Activated CD8-positive, alpha-beta memory T cell treated with anti-CD3 and anti-CD28 coated beads for 24 hours (primary cell): ENCODE results near the gene SERINC2.
"Not testable (repeated sequence)": the region's sequence is repeated elsewhere in the genome, so short reads cannot be mapped to it uniquely, and the experiment has no call there.

Source experiments
- DNase-seq: peaks from one replicate; pipeline ENCODE4 v3.0.0-alpha.2; 2020

SERINC2 gene

GRCh38 chr1:31416101-31416736 is 3.2 kb downstream of the SERINC2 start:
- no peak for DNase-seq

- no peak for DNase-seq
Measured at GRCh38 chr1:31417148-31417547, 4.1 kb downstream of the SERINC2 start.

DNA sequence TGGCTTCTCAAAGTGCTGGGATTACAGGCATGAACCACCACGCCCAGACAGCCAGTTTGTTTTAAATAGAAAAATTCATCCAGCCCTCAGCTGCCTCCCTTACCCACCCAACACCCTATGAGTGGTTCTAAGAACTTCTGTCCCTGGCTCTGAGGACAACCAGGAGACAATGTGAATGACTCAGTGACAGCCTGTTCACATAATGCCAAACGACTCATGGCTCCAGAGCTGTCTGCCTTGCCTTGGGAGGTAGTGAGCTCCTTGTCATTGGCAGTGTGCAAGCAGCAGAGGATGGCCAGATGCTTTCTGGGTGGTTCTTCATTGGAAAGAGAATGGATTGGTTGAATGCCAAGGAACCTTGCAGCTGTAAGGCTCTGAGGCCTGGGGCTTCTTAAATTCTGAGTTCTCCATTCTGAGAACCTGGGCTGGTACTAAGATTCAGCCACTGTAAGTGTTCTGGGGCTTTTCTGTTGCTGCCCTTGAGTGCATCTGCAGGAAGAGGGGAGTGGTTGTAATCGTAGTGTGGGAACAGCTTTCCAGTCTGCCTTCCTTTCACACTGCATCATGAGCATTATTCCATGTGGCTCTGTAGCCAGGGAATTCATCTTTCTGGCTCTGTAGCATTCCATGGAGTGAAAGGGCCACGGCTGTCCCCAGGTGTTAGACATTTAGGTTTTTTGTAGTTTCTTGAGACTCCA is 5.8 kb downstream of the SERINC2 start:
- DNase-seq: no peak

DNA sequence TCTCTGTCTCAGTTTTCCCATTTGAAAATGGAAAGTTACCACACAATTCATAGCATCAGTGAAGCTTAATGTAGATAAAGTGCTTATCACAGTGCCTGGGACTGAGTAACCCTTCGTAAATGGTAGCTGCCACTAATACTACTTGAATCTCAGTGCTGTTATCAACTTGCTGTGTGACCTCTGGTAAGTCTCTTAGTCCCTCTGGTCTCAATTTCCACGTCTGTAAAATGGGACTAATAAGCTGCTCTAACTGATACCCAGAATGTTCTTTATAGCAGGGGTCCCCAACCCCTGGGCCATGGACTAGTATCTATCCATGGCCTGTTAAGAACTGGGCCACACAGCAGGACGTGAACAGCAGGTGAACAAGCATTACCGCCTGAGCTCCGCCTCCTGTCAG is 7.7 kb downstream of the SERINC2 start:
- no peak for DNase-seq

DNA sequence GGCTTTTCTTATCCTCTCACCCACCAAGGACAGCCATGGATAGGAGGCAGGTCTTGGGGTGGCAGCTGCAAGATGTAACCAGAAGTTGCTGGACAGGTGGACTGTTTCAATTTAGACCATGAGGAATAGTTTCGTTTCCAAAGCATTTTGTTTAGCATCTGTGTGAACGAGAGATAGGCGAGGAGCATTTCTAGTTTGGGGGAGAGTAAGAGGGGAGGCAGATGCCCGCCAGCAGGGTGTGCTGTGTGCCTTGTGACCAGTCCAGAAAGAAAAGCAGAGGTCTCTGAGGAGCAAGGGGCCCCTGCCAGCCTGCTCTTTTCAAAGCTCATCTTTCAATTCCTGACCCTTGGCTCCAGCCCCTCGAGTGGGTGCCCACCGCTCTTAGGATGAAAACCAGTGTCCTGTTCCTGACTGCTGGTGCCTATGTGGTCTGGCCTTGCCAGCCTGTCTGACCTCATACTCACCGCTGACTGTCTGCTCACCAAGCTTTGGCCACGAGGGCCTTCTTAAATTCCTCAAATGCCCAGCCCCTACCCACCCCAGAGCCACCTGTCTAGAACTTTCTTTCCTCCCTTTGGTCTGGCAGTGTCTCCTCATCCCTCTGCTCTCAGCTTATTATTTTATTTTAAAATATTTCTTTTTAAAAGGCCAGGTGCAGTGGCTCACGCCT is 8.5 kb downstream of the SERINC2 start:
- DNase-seq: no peak

- DNase-seq: peak; percentile 88
Measured at GRCh38 chr1:31422505-31423319, 9.7 kb downstream of the SERINC2 start.

- DNase-seq: no peak
Measured at GRCh38 chr1:31423418-31423947, 10.5 kb downstream of the SERINC2 start.

DNA sequence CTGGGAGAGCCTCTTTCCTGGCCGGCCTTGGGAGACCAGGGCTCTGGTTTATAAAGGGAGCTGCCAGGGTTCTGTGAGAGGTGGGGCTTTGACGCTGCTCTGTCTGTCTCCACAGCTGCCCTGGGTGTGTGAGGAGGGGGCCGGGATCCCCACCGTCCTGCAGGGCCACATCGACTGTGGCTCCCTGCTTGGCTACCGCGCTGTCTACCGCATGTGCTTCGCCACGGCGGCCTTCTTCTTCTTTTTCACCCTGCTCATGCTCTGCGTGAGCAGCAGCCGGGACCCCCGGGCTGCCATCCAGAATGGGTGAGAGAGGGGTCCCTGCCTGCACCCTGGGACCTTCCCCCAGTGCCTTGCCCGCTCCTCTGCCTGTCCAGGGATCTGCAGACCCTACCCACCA is 11.6 kb downstream of the SERINC2 start:
- DNase-seq: no peak

DNA sequence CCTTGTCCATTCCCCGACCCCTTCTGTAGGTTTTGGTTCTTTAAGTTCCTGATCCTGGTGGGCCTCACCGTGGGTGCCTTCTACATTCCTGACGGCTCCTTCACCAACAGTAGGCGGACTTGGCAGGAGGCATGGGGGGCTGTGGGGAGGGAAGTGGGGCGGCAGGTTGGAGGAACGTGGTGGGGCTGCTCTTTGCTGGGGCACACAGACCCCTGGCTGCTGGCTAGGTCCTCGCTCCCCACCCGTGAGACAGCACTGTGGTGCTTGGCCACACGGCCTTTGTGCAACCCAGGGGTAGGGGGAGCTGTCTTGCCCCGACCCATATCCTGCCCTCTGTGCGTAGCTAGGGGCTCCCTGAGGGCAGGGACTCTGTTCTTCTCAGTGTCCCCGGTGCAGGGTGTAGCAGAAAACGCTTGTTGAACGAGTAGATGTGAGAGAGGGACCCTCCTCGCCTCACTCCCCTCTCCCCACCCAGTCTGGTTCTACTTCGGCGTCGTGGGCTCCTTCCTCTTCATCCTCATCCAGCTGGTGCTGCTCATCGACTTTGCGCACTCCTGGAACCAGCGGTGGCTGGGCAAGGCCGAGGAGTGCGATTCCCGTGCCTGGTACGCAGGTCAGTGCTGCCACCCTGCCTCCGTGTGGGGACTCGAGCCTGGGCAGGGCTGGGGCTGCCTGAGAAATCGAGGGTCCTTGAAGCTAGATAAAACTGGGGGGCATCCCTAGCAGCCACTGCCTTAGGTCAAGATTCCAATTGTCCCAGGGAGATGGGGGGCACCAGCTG is 12.5 kb downstream of the SERINC2 start:
- DNase-seq: no peak

- no peak for DNase-seq
Measured at GRCh38 chr1:31426249-31426922, 13.4 kb downstream of the SERINC2 start.

DNA sequence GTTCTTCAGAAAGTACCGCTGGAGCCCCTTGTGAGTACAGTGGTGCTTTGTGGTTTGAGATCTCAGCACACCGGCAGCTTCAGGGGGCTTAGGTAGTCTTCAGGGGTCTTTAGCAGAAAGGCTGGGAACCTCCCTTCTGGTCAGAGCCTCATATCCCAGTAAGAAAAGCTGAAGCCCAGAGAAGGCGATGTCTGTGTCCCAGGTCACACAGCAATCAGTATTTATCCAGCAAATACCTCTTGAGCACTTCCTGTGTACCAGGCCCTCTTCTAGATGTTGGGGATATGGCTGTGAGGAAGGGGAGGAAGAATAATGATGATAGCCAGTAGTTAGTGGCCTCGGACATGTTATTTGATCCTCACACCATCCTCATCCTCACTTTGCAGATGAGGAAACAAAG is 14.3 kb downstream of the SERINC2 start:
- no peak for DNase-seq

GRCh38 chr1:31428436-31429221 is 15.6 kb downstream of the SERINC2 start:
- DNase-seq: no peak

DNA sequence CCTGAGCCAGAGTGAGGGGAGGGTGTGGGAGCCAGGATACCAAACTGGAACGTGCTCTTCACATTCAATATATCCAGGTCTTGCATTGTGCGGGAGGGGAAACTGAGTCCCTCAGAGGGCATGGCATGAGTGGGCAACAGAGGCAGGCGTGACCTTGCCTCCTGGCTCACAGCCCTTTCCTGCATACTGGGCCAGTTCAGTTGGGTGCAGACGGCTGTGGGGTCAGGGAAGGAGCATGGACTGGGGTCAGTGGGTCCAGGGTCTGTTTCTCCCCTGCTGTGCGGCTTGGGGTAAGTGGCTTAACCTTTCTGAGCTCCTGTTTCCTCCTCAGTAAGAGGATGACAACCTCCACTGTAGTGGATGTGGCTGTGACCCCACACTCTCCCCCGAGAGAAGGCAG is 16.6 kb downstream of the SERINC2 start:
- DNase-seq: no peak

- not testable (repeated sequence) for DNase-seq
Measured at GRCh38 chr1:31431351-31432257, 18.6 kb downstream of the SERINC2 start.

DNA sequence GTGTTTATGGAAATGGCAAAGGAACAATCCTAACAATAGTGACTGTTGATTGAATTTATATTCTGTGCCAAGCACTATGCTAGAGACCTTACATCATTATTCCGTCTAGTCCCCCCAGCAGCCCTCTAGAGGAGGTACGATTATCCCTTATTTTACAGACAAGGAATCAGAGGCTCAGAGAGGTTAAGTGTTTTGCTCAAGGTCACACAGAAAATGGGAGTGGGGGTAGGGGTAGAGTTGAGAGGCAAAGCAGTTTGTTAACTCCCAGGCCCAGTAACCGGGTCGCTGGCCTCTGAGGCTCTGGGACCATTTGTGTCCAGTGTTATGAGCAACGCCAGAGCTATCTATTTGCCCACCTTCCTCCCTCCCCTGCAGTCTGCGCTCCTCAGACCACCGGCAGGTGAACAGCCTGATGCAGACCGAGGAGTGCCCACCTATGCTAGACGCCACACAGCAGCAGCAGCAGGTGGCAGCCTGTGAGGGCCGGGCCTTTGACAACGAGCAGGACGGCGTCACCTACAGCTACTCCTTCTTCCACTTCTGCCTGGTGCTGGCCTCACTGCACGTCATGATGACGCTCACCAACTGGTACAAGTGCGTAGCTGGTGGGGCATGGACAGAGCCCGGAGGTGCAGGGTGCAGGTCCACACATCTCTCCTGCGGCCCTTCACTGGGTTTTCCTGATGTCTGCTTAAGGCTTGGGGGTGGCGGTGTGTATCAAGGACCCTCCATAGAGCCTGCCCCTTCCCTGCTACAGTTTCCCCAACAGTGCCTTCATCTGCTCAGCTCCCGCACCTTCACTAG is 19.8 kb downstream of the SERINC2 start:
- peak; percentile 49 for DNase-seq

DNA sequence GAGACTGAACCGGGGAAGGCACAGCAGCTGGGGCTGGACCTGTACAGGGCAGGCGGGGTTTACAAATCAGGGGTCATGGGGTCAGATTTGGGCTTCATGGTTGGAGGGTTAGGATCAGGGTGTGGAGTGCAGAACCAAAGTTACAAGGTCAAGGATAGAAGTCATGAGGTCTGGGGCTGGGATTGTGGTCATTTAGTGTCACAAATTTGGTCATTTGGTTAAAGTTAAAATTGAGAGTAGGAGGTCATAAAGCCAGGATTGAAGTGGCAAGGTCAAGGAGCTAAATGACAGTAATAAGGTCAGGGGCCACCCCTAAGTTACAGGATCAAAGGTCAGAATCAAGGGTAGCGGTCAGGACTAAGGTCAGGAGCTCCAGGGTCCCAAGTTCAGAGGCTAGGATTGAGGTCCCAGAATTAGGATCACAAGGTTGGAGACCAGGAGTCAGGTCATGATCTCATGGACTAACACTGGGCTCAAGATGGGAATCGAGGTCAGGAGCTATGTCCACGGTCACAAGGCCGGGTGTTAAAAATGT is 20.4 kb downstream of the SERINC2 start:
- DNase-seq: peak; percentile 45

DNA sequence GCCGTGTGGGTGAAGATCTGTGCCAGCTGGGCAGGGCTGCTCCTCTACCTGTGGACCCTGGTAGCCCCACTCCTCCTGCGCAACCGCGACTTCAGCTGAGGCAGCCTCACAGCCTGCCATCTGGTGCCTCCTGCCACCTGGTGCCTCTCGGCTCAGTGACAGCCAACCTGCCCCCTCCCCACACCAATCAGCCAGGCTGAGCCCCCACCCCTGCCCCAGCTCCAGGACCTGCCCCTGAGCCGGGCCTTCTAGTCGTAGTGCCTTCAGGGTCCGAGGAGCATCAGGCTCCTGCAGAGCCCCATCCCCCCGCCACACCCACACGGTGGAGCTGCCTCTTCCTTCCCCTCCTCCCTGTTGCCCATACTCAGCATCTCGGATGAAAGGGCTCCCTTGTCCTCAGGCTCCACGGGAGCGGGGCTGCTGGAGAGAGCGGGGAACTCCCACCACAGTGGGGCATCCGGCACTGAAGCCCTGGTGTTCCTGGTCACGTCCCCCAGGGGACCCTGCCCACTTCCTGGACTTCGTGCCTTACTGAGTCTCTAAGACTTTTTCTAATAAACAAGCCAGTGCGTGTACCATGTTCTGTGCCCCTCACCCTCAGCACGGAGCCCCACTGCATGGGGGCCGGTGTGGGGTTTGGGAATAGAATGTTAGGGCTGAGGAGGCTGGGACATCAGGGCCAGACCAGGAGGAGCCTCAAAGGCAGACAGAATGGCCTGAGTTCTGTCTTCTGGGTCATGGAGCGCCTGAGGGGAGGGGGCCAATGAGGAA is 21.3 kb downstream of the SERINC2 start:
- DNase-seq: peak; percentile 42

DNA sequence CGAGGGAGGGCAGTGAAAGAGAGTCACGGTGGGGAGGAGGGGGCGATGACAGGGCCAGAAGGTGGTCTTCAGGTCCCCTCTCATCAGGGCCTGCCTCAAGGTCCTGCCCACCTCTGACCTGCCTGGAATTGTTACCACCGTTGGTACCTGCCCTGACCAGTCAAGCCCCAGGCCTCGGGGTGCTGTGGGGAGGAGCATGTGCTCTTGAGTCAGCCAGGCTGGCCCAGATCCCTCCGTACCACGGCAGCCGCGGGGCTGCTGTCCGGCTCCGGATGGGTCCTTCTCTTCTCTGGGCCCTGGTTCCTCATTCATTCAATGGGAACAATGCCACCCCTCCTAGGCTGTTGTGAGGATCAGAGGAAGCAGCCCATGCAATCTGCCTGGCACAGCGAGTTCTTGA is 22.0 kb downstream of the SERINC2 start:
- peak; percentile 28 for DNase-seq
